HepG2 (cell line): ENCODE results near the gene ADCY1.

ENCODE experiments used
- CEBPB ChIP-seq: IDR thresholded peaks from 2 replicates; pipeline ENCODE4 v1.6.1; 2011; ENCODE audit warnings: low read depth, low read length, improper control_type of control experiment, borderline replicate concordance
- CHCHD3 ChIP-seq: sonication (generic); formaldehyde crosslinking; IDR thresholded peaks from 2 replicates; pipeline ENCODE4 v1.8.0; 2022; ENCODE audit warnings: mild to moderate bottlenecking, missing genetic modification reagents, moderate library complexity
- CTCF ChIP-seq: sonication (generic); formaldehyde crosslinking; IDR thresholded peaks from 2 replicates; pipeline ENCODE4 v1.5.0; 2020; ENCODE audit warnings: mild to moderate bottlenecking, missing genetic modification reagents, moderate library complexity
- E2F1 ChIP-seq: sonication (generic); formaldehyde crosslinking; IDR thresholded peaks from 2 replicates; pipeline ENCODE4 v1.5.0; 2020; ENCODE audit warnings: missing genetic modification reagents
- EP300 ChIP-seq, 3 experiments: sonication (generic) in 1 of 3; formaldehyde crosslinking in 1 of 3; IDR thresholded peaks; 2 replicates each; pipeline versions ENCODE4 v1.5.1 to v1.6.1; 2011 to 2020; ENCODE audit warnings: low read depth in 2 of 3, low read length in 2 of 3, borderline replicate concordance in 1 of 3, improper control_type of control experiment in 1 of 3, mild to moderate bottlenecking in 1 of 3, missing genetic modification reagents in 1 of 3, moderate library complexity in 1 of 3
- YEATS2 ChIP-seq: sonication (generic); formaldehyde crosslinking; IDR thresholded peaks from 2 replicates; pipeline ENCODE4 v1.4.0; 2020; ENCODE audit warnings: missing genetic modification reagents, borderline replicate concordance
- ZC3H4 ChIP-seq: sonication (generic); formaldehyde crosslinking; IDR thresholded peaks from 2 replicates; pipeline ENCODE4 v1.4.0; 2020; ENCODE audit warnings: missing genetic modification reagents, borderline replicate concordance
- TF ChIP-seq, protein P1 (sequence below): sonication (generic); formaldehyde crosslinking; IDR thresholded peaks from 2 replicates; pipeline ENCODE4 v1.8.0; 2022; ENCODE audit warnings: missing genetic modification reagents, mild to moderate bottlenecking, moderate library complexity, borderline replicate concordance
- TF ChIP-seq, protein P2 (sequence below): sonication (generic); formaldehyde crosslinking; IDR thresholded peaks from 2 replicates; pipeline ENCODE4 v1.5.0; 2020; ENCODE audit warnings: missing genetic modification reagents, mild to moderate bottlenecking, borderline replicate concordance

- TF ChIP-seq EP300 (IDR thresholded peaks at IDR 0.05; ENCODE audit: low read depth in 2 of 2, low read length in 2 of 2) (no peak), EP300 (CRISPR knock-in tag; IDR thresholded peaks at IDR 0.05; ENCODE audit: borderline replicate concordance) (no peak), CTCF (CRISPR knock-in tag) (no peak), CHCHD3 (CRISPR knock-in tag) (no peak), E2F1 (CRISPR knock-in tag) (no peak), CEBPB (no peak), ZC3H4 (no peak), YEATS2 (CRISPR knock-in tag) (no peak)
- TF ChIP-seq, protein P1, sequence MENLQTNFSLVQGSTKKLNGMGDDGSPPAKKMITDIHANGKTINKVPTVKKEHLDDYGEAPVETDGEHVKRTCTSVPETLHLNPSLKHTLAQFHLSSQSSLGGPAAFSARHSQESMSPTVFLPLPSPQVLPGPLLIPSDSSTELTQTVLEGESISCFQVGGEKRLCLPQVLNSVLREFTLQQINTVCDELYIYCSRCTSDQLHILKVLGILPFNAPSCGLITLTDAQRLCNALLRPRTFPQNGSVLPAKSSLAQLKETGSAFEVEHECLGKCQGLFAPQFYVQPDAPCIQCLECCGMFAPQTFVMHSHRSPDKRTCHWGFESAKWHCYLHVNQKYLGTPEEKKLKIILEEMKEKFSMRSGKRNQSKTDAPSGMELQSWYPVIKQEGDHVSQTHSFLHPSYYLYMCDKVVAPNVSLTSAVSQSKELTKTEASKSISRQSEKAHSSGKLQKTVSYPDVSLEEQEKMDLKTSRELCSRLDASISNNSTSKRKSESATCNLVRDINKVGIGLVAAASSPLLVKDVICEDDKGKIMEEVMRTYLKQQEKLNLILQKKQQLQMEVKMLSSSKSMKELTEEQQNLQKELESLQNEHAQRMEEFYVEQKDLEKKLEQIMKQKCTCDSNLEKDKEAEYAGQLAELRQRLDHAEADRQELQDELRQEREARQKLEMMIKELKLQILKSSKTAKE (CRISPR knock-in tag), result no peak
- TF ChIP-seq, protein P2, sequence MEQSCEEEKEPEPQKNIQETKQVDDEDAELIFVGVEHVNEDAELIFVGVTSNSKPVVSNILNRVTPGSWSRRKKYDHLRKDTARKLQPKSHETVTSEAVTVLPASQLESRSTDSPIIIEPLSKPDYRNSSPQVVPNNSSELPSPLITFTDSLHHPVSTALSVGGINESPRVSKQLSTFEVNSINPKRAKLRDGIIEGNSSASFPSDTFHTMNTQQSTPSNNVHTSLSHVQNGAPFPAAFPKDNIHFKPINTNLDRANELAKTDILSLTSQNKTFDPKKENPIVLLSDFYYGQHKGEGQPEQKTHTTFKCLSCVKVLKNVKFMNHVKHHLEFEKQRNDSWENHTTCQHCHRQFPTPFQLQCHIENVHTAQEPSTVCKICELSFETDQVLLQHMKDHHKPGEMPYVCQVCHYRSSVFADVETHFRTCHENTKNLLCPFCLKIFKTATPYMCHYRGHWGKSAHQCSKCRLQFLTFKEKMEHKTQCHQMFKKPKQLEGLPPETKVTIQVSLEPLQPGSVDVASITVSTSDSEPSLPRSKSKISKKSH (CRISPR knock-in tag), result no peak
These were observed 14.3 kb downstream of the ADCY1 start for GRCh38 chr7:45588466-45588865.
